HG02852 (cell line): Measurements from ENCODE around the gene PEAR1.
"Not testable (repeated sequence)": the region's sequence is repeated elsewhere in the genome, so short reads cannot be mapped to it uniquely, and the experiment has no call there.

Source experiments
- ATAC-seq: cut with Tn5 transposase; IDR thresholded peaks from one replicate; pipeline ENCODE4 v1.9.1; 2021; ENCODE audit warnings: mild to moderate bottlenecking, moderate library complexity; ENCODE audit not compliant: unreplicated experiment

The PEAR1 gene

DNA sequence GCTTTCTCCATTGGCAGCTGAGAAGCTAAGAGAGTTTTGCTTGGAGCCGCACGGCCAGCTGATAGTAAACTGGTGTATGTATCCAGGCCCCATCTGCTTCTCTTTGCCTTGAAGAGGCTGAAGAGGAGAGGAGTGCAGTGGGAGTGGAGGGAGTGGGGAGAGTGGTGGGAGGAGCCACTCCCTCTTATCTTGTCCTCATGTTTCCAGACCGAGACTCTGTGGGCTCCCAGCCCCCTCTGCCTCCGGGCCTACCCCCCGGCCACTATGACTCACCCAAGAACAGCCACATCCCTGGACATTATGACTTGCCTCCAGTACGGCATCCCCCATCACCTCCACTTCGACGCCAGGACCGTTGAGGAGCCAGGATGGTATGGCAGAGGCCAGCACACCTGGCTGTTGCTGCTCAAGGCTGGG, 20.9 kb downstream of the PEAR1 start:
- no peak for ATAC-seq

DNA sequence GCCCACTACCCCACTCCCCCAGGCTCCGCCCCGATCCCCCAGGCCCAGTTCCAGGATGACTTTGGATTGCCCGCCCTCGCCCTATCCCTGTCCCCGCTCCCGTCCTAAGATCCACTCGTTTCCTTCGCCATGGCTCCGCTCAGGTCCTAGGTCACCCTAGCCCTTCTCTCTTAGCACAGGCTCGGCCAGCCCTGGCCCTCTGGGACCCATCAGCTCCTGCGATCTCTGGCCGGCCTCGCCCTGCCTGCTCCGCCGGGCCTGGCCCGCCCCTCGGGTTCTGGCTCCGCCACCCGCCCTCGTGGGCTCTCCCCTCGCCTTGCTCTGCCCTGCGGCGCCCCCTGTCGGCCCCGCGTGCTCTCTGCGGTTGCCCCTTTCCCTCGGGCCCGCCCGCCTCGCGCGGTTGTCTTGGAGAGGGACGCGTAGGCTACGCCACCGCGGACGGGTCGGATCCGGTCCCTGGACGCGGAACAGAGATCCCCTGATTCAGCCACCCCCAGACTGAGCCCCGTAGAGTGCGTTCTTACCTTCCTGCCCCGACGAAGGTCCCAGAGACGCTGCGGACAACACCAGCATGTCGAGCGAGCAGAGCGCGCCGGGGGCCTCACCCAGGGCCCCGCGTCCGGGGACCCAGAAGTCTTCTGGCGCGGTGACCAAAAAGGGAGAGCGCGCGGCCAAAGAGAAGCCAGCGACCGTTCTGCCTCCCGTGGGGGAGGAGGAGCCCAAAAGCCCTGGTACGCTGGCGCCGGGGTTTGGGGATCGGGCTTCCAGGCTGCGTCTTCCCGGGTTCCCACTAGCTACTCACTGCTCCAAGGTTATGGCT, 26.9 kb downstream of the PEAR1 start, which contains the start of gene LRRC71:
LRRC71 (plus strand) TSS at position 400 of the 820 bp plus-strand sequence; CDS start at position 572, 172 bp downstream.
- no peak for ATAC-seq

DNA sequence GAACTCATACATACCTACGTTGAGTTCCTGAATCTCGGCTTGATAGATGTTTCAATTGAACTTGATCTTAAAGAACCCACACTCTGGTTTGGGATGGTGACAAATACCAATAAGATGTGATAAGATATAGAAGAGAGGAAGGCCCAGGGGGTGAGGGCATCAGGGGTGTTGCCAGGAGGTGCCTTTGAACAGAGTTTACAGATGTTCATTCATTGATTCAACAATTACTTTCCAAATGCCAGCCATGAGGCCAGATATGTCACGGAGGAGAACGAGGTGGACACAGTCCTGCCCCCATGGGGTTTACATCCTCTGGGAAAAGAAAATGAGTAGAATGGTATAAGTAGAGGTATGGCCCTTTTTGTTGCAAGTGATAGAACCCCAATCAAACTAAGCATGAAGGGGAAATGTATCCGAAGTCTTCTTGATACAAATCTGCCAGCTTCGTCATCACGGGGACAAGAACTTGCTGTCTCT, 27.6 kb downstream of the PEAR1 start:
- ATAC-seq, result no peak

DNA sequence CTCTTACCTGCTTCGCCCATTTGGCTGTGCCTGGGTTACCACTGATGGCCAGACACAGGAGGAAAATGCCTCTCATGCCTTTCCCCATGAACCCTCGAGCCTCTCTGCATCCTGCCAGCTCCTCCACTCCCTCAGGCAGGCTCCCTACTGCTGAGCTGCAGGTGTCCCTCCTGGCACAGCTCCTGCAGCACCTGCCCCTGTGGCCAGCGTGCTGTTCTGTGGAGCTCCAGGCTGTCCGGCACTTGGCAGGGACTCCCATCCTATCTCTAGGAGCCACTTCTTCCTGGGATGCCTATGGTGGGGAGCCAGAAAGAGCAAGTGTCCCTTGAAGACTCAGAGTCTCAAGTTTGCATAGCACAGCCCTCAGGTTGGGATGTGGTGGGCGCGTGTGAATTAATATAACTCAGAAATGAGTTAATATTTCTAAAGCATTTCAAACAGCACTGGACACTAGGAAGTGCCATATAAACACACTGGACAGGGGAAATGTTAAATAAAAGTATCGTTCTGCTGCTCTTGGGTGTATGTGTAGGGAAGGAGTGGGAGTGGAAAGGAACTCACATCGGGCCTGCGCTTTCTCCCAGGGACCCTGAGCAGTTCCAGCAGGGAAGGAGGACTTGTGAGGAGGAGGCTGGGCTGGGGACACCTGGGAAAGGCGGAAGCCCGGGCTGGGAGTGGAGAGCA, 29.6 kb downstream of the PEAR1 start:
- ATAC-seq, result no peak

DNA sequence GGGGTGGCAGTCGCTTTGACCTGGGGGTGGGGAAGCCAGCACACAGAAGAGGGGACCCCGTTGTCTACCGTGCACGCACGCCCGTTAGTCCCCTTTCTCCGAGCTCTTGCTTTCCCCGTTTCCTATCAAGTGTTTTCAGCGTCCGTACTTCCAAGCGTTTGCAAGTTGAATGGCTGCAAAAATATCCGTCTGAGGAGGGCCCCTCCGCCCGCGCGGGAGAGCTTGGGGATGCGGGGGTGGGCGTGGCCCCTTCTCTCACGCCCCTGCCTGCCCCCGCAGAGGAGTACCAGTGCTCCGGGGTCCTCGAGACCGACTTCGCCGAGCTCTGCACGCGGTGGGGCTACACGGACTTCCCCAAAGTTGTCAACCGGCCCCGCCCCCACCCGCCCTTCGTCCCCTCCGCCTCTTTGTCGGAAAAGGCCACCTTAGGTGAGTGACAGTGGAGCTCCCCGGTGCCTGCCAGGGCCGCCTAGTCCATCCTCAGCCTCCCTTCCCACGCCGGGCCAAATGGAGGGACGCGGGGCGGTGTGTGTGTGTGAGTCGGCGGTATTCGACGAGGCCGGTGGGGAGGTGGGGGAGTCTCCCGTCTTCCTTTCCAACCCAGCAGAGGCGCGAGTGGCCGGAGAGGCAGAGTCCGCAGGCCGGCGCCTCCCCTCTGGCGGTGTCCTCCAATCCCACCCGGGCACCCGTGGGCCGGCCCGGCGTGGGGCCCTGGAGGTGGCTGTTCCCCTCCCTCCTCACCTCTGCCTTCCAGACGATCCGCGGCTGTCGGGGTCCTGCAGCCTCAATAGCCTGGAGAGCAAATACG, 30.4 kb downstream of the PEAR1 start:
- no peak for ATAC-seq

DNA sequence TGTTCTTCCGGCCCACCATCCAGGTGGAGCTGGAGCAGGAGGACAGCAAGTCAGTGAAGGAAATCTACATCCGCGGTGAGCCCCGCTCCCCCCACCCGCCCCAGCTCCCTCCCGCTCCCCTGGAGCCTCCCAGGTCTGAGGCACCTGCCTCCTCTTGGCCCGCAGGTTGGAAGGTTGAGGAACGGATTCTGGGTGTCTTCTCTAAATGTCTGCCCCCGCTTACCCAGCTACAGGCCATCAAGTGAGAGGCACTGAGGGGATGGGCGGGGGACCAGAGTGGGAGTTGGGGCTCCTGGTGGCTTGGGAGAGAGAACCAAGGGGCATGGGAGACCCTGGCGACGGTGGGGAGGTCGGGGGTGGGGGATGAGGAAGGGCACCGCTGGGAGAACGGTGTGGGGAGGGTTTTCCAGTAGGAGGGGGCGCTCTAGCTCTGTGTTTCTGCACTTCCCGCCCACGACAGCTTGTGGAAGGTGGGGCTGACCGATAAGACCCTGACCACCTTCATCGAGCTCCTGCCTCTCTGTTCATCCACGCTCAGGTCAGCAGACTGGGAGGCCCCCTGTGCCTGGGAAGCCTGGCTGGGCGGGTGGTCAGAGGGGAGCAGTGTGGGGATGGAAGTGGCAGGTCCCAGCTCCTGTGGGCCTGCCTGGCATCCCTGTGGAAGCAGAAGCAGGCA, 31.1 kb downstream of the PEAR1 start:
- no peak for ATAC-seq

DNA sequence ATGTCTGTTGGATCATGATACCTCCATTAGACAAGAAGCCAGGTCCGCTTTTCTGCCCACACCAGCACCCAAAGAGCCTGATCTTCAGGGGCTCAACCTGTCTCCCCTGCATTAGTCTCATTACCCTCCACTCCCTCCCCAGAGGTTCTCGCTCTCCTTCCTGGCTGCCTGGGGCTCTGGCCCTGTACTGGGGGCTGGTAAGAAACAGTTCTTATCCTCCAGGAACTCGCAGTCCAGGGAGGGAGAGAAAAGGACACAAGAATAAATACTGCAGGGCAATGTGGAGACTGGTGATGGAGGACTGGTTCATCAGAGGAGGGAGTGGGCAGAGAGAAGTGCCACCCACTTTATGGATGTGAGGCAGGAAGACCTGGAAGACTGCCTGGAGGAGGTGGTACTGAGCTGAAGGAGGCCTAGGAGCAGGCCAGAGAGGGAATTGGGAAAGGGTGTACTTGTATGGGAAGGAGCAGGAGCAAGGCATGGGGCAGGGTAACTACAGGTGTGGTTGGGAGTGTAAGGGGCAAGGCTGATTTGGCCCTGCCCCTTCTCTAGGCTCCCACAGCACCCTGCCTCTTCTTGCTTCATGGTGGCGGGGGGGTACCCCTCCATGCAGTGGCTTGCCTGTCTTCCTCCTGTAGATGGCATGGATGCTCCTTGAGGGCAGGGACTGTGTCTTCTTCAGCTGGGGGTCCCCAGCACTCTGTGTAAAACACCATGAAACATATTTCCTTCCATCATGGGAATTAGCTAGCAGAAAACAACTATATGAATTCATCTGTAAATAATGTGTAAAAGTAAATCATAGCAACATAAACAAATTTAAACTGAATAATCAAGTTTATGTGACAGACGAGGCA, 31.9 kb downstream of the PEAR1 start:
- no peak for ATAC-seq

DNA sequence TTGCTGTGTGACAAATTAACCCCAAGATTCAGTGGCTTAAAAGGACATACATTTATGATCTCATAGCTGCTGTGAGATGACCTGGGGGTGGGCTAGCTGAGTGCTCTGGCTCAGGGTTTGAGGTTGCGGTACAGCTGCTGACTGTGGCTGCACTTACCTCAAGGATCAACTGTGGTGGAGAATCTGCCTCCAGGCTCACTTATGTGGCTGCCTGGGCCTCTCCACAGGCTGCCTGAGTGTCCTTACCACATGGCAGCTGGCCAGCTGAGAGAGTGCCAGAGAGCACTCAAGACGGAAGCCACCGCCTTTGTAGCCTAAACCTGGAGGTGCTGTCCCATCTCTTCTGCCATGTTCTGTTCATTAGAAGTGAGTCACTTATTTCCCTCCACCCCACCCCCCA, 32.7 kb downstream of the PEAR1 start:
- no peak for ATAC-seq

DNA sequence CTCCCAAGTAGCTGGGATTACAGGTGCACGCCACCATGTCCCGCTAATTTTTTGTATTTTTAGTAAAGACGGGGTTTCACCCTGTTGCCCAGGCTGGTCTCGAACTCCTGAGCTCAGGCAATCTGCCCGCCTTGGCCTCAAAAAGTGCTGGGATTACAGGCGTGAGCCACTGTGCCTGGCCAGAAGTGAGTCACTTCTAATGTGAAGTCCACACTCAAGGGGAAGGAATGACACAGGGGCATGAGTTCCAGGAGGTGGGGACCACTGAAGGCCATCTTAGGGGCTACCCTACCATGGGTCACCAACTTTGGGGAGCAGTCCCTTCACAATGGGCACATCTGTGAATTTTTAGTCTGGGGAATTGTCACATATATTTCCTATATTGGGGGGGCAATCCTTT, 33.2 kb downstream of the PEAR1 start:
- not testable (repeated sequence) for ATAC-seq

DNA sequence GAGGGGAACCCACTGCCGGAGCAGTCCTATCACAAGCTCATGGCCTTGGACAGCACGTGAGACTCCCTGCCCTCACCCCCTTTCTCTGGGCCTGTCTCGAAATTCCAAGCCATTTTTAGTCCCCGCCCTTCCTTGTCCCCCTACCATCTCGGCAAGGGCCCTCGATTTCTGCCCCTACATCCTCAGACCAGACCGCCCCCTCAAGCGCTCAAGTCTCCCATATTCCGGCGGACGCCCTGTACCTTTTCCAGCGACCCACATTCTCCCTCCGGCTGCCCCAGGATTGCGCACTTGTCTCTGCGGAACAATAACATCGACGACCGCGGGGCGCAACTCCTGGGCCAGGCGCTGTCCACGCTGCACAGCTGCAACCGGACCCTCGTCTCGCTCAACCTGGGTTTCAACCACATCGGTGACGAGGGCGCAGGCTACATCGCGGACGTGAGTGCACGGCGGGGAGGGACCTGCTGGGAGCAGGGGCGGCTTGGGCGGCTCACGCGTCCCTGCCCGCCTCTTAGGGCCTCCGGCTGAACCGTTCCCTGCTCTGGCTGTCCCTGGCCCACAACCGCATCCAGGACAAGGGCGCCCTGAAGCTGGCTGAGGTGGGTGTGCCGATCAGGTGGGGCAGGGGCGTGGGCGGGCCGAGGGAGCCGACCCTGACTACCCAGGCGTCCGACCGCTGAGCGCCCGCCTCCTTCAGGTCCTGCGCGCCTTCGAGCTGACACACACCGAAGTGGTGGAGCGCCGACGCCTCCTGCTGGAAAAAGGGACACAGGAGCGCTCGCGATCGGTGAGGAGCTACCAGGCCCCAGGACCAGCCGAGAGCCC, 33.9 kb downstream of the PEAR1 start:
- no peak for ATAC-seq

DNA sequence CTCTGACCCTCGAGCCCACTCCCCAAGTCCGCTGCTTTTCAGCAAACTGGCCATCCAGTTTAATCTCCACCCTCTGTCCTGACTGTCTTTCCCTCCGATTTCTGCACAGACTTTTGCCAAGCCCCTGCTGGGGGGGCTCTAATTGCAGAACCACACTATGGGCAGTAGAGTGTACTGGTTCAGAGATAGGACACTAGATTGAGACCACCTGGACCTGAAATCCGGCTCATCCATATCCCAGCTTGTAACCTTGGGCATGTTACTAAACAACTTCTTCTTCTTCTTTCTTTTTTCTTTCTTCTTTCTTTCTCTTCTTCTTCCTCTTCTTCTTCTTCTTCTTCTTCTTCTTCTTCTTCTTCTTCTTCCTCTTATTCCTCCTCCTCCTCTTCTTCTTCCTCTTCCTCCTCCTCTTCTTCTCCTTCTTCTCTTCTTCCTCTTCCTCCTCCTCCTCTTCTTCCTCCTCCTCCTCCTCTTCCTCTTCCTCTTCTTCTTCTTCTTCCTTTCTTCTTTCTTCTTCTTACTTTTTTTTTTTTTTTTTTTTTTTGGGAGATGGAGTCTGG, 34.6 kb downstream of the PEAR1 start:
- ATAC-seq, result no peak

DNA sequence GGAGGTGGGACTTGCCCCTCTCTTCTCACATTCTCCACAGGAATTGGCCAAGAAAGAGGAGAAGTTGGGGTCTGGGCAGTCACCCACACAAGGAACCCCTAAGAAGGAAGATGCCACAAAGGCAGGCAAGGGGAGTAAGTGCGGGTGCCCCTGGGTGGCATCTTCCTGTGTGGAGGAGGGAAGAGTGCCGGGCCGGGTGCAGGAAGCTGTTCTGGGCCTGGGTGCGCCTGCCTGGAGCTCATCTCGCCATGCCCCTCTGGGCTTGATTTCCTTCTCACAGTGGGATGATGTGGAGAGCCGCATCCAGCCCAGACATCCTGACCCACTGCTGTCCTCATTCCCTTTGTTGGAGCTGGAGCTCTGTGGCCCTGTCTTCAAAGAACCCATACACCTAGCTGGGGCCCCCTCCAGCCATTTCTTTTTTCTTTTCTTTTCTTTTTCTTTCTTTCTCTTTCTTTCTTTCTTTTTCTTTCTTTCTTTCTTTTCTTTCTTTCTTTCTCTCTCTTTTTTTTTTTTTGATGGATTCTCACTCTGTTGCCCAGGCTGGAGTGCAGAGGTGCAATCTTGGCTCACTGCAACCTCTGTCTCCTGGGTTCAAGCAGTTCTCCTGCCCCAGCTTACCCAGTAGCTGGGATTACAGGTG, 36.2 kb downstream of the PEAR1 start:
- no peak for ATAC-seq

DNA sequence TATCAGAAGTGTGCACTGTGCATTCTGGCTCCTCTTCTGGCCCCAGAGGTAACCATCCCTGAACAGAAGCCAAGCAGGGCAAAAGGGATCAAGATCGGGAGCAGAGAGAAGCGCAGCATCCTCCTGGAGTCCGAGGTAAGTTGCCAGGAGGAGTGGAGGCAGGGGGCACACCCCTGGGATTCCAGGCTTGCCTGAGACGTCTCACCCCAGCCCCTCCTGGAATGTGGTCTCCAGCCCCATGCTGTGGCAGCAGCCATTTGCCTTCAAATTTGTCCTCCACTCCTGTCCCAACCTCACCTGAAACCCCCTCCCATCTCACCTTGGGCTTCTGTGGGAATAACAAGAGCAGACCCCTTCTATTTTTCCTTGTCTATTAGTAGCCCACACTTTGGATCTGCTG, 37.0 kb downstream of the PEAR1 start:
- no peak for ATAC-seq

DNA sequence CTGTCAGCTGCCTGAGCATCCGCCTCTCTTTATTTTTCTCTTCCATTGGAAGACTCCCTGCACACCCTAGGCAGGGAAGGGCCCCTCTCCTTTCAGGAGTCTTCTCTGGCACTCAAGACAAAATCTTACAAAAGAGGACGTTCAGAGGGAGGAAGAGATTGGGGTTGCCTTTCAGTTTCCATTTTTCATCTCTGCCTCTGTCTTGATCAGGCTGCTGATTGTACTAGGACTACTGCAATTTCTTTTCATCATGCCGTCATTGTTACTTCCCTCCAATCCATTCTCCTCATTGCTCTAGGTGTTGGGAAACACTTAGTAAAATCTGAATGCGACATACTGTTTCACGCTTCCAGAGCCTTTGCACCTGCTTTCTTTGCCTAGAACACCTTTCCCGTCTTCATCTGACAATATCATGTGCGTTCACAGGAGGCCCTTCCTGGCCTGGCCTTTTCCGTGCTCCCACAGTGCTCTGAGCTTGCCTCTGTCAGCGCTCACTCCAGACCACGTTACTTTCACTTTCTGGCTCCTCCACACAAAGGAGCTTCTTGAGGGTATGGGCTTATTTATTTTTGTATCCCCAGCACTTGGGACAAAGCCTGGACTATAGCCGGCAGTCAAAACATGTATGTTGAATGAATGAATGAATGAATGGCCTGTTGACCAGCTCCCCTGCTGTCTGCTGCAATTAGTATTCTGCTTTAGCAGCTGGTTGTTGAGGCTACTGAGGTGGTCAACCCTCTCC, 37.9 kb downstream of the PEAR1 start:
- no peak for ATAC-seq

DNA sequence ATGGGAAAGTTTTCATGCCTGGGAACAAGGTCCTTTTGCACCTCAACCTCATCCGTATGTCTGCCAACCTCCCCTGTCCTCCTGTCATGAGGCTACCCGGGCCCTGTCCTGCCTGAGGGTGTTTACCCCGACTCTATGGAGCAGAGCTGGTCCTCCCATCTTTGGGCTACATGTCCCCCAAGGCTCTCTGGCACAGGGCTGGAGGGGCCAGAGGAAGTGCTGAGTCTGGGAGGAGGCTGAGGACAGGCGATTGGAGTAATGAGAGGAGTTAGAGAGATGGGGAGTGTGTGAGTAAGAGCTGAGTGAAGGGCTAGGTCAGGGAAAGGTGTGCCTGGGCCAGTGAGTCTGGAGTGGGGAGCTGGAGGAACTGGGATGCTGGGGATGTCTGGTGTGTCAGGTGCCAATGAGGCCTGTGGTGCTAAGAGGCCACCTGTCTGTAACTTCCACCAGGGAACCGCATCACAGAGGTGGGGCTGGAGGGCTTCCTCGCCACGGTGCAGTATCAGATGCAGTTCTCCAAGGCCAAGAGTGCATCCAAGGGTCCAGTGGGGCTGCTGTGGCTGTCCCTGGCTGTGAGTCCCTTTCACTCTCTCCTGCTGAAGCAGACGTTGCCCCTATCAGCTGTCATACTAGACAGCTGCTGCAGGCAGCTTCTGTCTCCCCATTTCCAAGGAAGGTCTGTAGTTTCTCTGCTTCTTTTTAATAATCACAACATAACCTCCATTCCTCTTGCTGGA, 38.6 kb downstream of the PEAR1 start:
- ATAC-seq, result no peak

DNA sequence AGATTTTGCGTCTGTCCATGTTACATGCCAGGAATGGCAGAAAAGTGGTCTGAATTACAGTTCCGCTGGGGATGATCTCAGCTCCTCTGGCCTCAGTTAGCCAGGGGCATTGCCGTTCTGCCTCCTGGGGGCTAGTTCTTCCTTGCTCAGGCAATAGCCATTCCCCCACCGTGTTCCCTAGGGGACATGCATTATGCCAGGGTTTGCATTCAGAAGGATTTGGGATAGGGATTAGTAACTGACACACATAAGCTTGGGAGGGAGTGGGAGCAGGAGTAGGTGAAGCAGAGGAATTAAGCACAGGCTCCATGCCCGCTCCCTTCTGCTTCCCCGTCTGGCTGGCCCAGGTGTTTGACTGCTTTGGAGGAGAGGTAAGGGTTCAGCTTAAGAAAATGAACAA, 39.6 kb downstream of the PEAR1 start:
- no peak for ATAC-seq
